Breast epithelium (tissue), 4 donors: Measurements from ENCODE around the gene FADS2. TPM values are rescaled to one million over a fixed set of nuclear protein-coding genes. Genes with fewer than 3 reads are reported as not detected.

Source experiments
- DNase-seq, 2 donors: peaks; one replicate each; pipeline ENCODE4 v3.0.0-alpha.2; 2019; ENCODE audit warnings: low spot score in 2 of 2
- H3K27ac ChIP-seq, 2 donors: fragments of 200-600 bp; sonication (generic) in 1 of 2; one replicate each; pipeline ENCODE4 v1.5.1; 2016 to 2019; ENCODE audit warnings: mild to moderate bottlenecking in 1 of 2
- H3K27me3 ChIP-seq, 2 donors: fragments of 200-600 bp; sonication (generic) in 1 of 2; one replicate each; pipeline versions ENCODE4 v1.5.1 to v1.6.0; 2017 to 2019; ENCODE audit warnings: control low read depth in 1 of 2, mild to moderate bottlenecking in 1 of 2
- H3K36me3 ChIP-seq: fragments of 200-600 bp; one replicate; pipeline ENCODE4 v1.5.1; 2019
- H3K4me1 ChIP-seq, 2 donors: fragments of 200-600 bp; sonication (generic); one replicate each; pipeline ENCODE4 v1.5.1; 2016 to 2019; ENCODE audit warnings: control low read depth in 1 of 2
- H3K4me3 ChIP-seq, 3 donors: fragments of 200-600 bp; sonication (generic); 1 replicate in 2 of 3; 2 replicates in 1 of 3; pipeline ENCODE4 v1.5.1; 2016 to 2019; ENCODE audit warnings: mild to moderate bottlenecking in 3 of 3, moderate library complexity in 2 of 3
- H3K9me3 ChIP-seq, 2 donors: fragments of 200-600 bp; sonication (generic) in 1 of 2; one replicate each; pipeline ENCODE4 v1.5.1; 2016 to 2019; ENCODE audit warnings: control low read depth in 1 of 2
- POLR2A ChIP-seq: fragments of 450-650 bp; IDR thresholded peaks from one replicate; pipeline ENCODE4 v1.6.1; 2016; ENCODE audit warnings: antibody characterized with exemption, mild to moderate bottlenecking, moderate library complexity
- POLR2AphosphoS5 ChIP-seq, 3 donors: sonication (generic); formaldehyde crosslinking; IDR thresholded peaks; one replicate each; pipeline ENCODE4 v1.6.1; 2017; ENCODE audit warnings: antibody characterized with exemption in 3 of 3
- intact Hi-C: fragments of 100-400 bp; cut with DNase I; formaldehyde crosslinking; loops from one replicate; pipeline ENCODE4 v1.15.1; 2023; ENCODE audit warnings: low total_unique reads
- total RNA-seq, 3 donors: library from RNA; depleted of rRNA; stranded (reverse); fragments of >200 nt; gene quantifications; one replicate each; pipeline ENCODE4 v1.1.0, GENCODE V29; 2016
- TF ChIP-seq, protein P1 (sequence below), 3 donors: fragments of 450-650 bp; IDR thresholded peaks; one replicate each; pipeline ENCODE4 v1.5.1; 2016 to 2017; ENCODE audit warnings: antibody characterized with exemption in 3 of 3, mild to moderate bottlenecking in 3 of 3, moderate library complexity in 3 of 3

Gene FADS2
- total RNA-seq, 3 donors from 2014 or later = 5.6 to 35.8 (median 7.5) TPM

GRCh38 chr11:61784506-61784805 lies 43.6 kb upstream of the FADS2 start:
- Histone ChIP-seq H3K9me3 (no peaks in the 10 kb centered on the region), H3K4me3 (no peak overlapping the region), H3K36me3 (peaks cover 8% of the 10 kb centered on the region), H3K4me1 (no peaks in the 10 kb centered on the region), H3K27ac (no peak overlapping the region), H3K27me3 (no peaks in the 10 kb centered on the region)
- no peak for TF ChIP-seq POLR2A
- TF ChIP-seq, protein P1, sequence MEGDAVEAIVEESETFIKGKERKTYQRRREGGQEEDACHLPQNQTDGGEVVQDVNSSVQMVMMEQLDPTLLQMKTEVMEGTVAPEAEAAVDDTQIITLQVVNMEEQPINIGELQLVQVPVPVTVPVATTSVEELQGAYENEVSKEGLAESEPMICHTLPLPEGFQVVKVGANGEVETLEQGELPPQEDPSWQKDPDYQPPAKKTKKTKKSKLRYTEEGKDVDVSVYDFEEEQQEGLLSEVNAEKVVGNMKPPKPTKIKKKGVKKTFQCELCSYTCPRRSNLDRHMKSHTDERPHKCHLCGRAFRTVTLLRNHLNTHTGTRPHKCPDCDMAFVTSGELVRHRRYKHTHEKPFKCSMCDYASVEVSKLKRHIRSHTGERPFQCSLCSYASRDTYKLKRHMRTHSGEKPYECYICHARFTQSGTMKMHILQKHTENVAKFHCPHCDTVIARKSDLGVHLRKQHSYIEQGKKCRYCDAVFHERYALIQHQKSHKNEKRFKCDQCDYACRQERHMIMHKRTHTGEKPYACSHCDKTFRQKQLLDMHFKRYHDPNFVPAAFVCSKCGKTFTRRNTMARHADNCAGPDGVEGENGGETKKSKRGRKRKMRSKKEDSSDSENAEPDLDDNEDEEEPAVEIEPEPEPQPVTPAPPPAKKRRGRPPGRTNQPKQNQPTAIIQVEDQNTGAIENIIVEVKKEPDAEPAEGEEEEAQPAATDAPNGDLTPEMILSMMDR (IDR thresholded peaks at IDR 0.05) = no peak
- no peak for TF ChIP-seq POLR2AphosphoS5 (IDR thresholded peaks at IDR 0.05)
- intact Hi-C loops = loop anchor here (1.0 kb wide), 1 partner anchor 16 kb away; no protein-coding TSS in a partner anchor
- DNase-seq = no peak

DNA sequence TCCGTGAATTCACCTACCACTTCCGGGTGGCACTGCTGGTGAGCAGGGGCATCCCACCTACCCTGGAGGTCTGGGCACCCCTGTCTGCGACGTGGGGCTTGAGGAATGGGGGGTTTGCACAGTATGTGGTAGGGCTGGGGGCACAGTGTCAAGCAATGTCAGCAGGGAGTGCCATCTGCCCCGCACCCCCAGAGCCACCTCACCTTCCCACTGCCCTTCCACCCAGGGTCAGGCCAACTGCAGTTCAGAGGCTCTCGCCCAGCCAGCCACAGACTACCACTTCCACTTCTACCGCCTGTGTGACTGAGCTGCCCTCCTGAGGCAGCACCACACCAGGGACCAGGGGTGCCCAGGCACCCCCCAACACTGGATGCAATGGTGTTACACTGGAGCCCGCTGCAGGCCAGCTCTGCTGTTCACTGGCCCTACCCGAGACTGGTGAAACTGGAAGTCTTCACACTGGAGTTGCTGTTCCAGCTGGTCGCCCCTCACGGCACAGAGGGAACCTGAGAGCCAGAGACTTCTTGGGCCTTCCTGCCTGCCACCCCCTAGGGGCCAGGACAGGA lies 42.2 kb upstream of the FADS2 start:
- Histone ChIP-seq H3K36me3 (peaks cover 8% of the 10 kb centered on the region), H3K9me3 (no peaks in the 10 kb centered on the region), H3K27ac (no peak overlapping the region), H3K4me1 (no peaks in the 10 kb centered on the region), H3K4me3 (no peak overlapping the region), H3K27me3 (no peaks in the 10 kb centered on the region)
- TF ChIP-seq, protein P1 (IDR thresholded peaks at IDR 0.05) = no peak
- TF ChIP-seq POLR2AphosphoS5 (IDR thresholded peaks at IDR 0.05) = no peak
- TF ChIP-seq POLR2A = no peak
- intact Hi-C loops = no loop called here
- no peak for DNase-seq

- Histone ChIP-seq H3K27me3 (no peaks in the 10 kb centered on the region), H3K4me1 (no peaks in the 10 kb centered on the region), H3K9me3 (no peaks in the 10 kb centered on the region), H3K36me3 (peaks cover 8% of the 10 kb centered on the region), H3K4me3 (no peak overlapping the region), H3K27ac (no peak overlapping the region)
- TF ChIP-seq, protein P1 (IDR thresholded peaks at IDR 0.05) = no peak
- TF ChIP-seq POLR2AphosphoS5 (IDR thresholded peaks at IDR 0.05) = no peak
- no peak for TF ChIP-seq POLR2A
- intact Hi-C loops = no loop called here
- no peak for DNase-seq
These were observed 40.1 kb upstream of the FADS2 start for GRCh38 chr11:61787928-61788491.

DNA sequence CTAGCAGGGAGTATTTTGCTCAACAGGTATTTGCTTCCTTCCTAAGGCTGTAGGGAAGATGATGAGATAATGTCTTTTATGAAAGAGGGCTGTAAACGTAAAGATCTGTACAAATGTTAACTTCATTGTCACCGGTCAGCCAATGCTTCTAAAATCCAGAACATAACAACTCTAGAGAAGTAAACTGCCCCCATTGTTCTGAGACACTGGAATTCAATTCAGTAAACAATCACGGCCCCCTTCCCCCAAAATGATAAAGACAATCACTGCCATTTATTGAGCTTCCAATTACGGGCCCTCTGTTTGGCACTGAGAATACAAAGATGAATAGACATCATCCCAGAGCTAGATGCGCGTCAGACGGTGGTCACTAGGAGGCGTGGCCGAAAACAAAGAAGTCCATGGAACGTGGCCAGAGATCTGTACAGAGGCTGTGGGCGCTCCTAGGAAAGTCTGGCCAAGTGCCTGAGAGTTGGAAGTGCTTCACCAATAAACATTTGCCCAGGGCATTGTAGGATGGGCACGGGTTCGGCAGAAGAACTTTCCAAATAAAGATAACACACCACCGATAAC lies 36.3 kb upstream of the FADS2 start:
- Histone ChIP-seq H3K27ac (peak overlapping the region; percentile 94 to 97), H3K36me3 (peaks cover 6% of the 10 kb centered on the region), H3K9me3 (no peaks in the 10 kb centered on the region), H3K4me3 (peak overlapping the region; percentile 74 to 89 (median 79)), H3K27me3 (no peaks in the 10 kb centered on the region), H3K4me1 (no peaks in the 10 kb centered on the region)
- peak; percentile 65 to 74 for DNase-seq
- intact Hi-C loops = loop anchor here (10.0 kb wide), 1 partner anchor 293 kb away; no protein-coding TSS in a partner anchor
- TF ChIP-seq POLR2A = no peak
- TF ChIP-seq, protein P1 (IDR thresholded peaks at IDR 0.05) = no peak
- TF ChIP-seq POLR2AphosphoS5 (IDR thresholded peaks at IDR 0.05) = no peak
